BLaER1 (cell line): ENCODE results near the gene CAMK2G.

Experiments
- H3K27ac ChIP-seq: shearing (Covaris generic); formaldehyde crosslinking; 2 replicates; pipeline ENCODE4 v1.8.1; 2022
- H3K27me3 ChIP-seq: shearing (Covaris generic); formaldehyde crosslinking; 2 replicates; pipeline ENCODE4 v1.8.1; 2022
- H3K36me3 ChIP-seq: shearing (Covaris generic); formaldehyde crosslinking; 2 replicates; pipeline ENCODE4 v1.8.1; 2022
- H3K4me1 ChIP-seq: shearing (Covaris generic); formaldehyde crosslinking; 2 replicates; pipeline ENCODE4 v1.8.1; 2022
- H3K4me2 ChIP-seq: shearing (Covaris generic); formaldehyde crosslinking; 2 replicates; pipeline ENCODE4 v1.8.1; 2022
- H3K4me3 ChIP-seq: shearing (Covaris generic); formaldehyde crosslinking; 2 replicates; pipeline ENCODE4 v1.8.1; 2022
- H3K9ac ChIP-seq: shearing (Covaris generic); formaldehyde crosslinking; 2 replicates; pipeline ENCODE4 v1.8.1; 2022
- H3K9me3 ChIP-seq: shearing (Covaris generic); formaldehyde crosslinking; 2 replicates; pipeline ENCODE4 v1.8.1; 2022
- H4K20me1 ChIP-seq: shearing (Covaris generic); formaldehyde crosslinking; 2 replicates; pipeline ENCODE4 v1.8.1; 2022
- Cebpa-rat ChIP-seq: shearing (Covaris generic); IDR thresholded peaks from 2 replicates; pipeline ENCODE4 v1.8.1; 2022

The CAMK2G gene

GRCh38 chr10:73808021-73808815, 66.1 kb downstream of the CAMK2G start:
- no peak overlapping the region for H3K27ac ChIP-seq
- peaks cover 43% of the 10 kb centered on the region for H4K20me1 ChIP-seq
- no peaks in the 10 kb centered on the region for H3K9me3 ChIP-seq
- no peak for TF ChIP-seq Cebpa-rat
- H3K4me2 ChIP-seq, result no peak overlapping the region
- H3K4me1 ChIP-seq, result peaks cover 33% of the 10 kb centered on the region
- no peak overlapping the region for H3K9ac ChIP-seq
- peaks cover 69% of the 10 kb centered on the region for H3K36me3 ChIP-seq
- no peak overlapping the region for H3K4me3 ChIP-seq
- no peaks in the 10 kb centered on the region for H3K27me3 ChIP-seq

- H3K27me3 ChIP-seq, result no peaks in the 10 kb centered on the region
- no peak overlapping the region for H3K9ac ChIP-seq
- no peak overlapping the region for H3K27ac ChIP-seq
- peaks cover 30% of the 10 kb centered on the region for H3K4me1 ChIP-seq
- H3K4me3 ChIP-seq, result no peak overlapping the region
- H3K9me3 ChIP-seq, result no peaks in the 10 kb centered on the region
- peaks cover 41% of the 10 kb centered on the region for H4K20me1 ChIP-seq
- no peak overlapping the region for H3K4me2 ChIP-seq
- TF ChIP-seq Cebpa-rat, result no peak
- peaks cover 73% of the 10 kb centered on the region for H3K36me3 ChIP-seq
These were observed 66.9 kb downstream of the CAMK2G start for GRCh38 chr10:73807471-73807870.

GRCh38 chr10:73806176-73806950, 68.0 kb downstream of the CAMK2G start:
- no peaks in the 10 kb centered on the region for H3K9me3 ChIP-seq
- H3K27ac ChIP-seq, result no peak overlapping the region
- H3K4me3 ChIP-seq, result no peak overlapping the region
- no peaks in the 10 kb centered on the region for H3K27me3 ChIP-seq
- peaks cover 85% of the 10 kb centered on the region for H3K36me3 ChIP-seq
- H3K9ac ChIP-seq, result no peak overlapping the region
- H3K4me1 ChIP-seq, result peaks cover 25% of the 10 kb centered on the region
- H3K4me2 ChIP-seq, result no peak overlapping the region
- H4K20me1 ChIP-seq, result peaks cover 41% of the 10 kb centered on the region
- no peak for TF ChIP-seq Cebpa-rat

GRCh38 chr10:73803680-73804286, 70.6 kb downstream of the CAMK2G start:
- Histone ChIP-seq H3K27ac (0 out of 2 replicates have a peak overlapping the region, but pooled peaks have one; percentile 29), H3K4me3 (no peak overlapping the region), H3K9me3 (no peaks in the 10 kb centered on the region), H3K4me1 (peaks cover 12% of the 10 kb centered on the region), H3K36me3 (peaks cover 98% of the 10 kb centered on the region), H3K9ac (peak overlapping the region; percentile 9; the same call in 1 of the 2 replicates), H3K27me3 (no peaks in the 10 kb centered on the region), H3K4me2 (peak overlapping the region; percentile 31; the same call in 1 of the 2 replicates), H4K20me1 (peaks cover 19% of the 10 kb centered on the region; the same call in 1 of the 2 replicates)
- TF ChIP-seq Cebpa-rat, result no peak

- Histone ChIP-seq H3K9me3 (no peaks in the 10 kb centered on the region), H3K4me1 (peaks cover 12% of the 10 kb centered on the region), H3K27me3 (no peaks in the 10 kb centered on the region), H3K4me3 (no peak overlapping the region), H4K20me1 (peaks cover 13% of the 10 kb centered on the region; the same call in 1 of the 2 replicates), H3K9ac (no peak overlapping the region), H3K36me3 (peaks cover 98% of the 10 kb centered on the region), H3K27ac (no peak overlapping the region), H3K4me2 (no peak overlapping the region)
- TF ChIP-seq Cebpa-rat, result no peak
These were observed 71.9 kb downstream of the CAMK2G start for GRCh38 chr10:73802276-73802991.

GRCh38 chr10:73801253-73801590, 73.1 kb downstream of the CAMK2G start:
- H3K9me3 ChIP-seq, result no peaks in the 10 kb centered on the region
- H3K36me3 ChIP-seq, result peaks cover 98% of the 10 kb centered on the region
- no peak overlapping the region for H3K4me3 ChIP-seq
- TF ChIP-seq Cebpa-rat, result no peak
- H3K4me2 ChIP-seq, result no peak overlapping the region
- no peak overlapping the region for H3K9ac ChIP-seq
- H4K20me1 ChIP-seq, result peaks cover under 1% of the 10 kb centered on the region; the same call in 1 of the 2 replicates
- peaks cover 12% of the 10 kb centered on the region for H3K4me1 ChIP-seq
- H3K27me3 ChIP-seq, result no peaks in the 10 kb centered on the region
- no peak overlapping the region for H3K27ac ChIP-seq

GRCh38 chr10:73800560-73801252, 73.6 kb downstream of the CAMK2G start:
- peaks cover 98% of the 10 kb centered on the region for H3K36me3 ChIP-seq

GRCh38 chr10:73799899-73800559, 74.3 kb downstream of the CAMK2G start:
- Histone ChIP-seq H3K4me2 (no peak overlapping the region), H3K9me3 (no peaks in the 10 kb centered on the region), H4K20me1 (no peaks in the 10 kb centered on the region), H3K9ac (no peak overlapping the region), H3K36me3 (peaks cover 98% of the 10 kb centered on the region), H3K4me1 (peaks cover 12% of the 10 kb centered on the region), H3K4me3 (no peak overlapping the region), H3K27ac (no peak overlapping the region), H3K27me3 (no peaks in the 10 kb centered on the region)
- TF ChIP-seq Cebpa-rat, result no peak

More at GRCh38 chr10:73800560-73801252, 73.6 kb downstream of the CAMK2G start:
- Histone ChIP-seq H3K9me3 (no peaks in the 10 kb centered on the region), H3K4me3 (no peak overlapping the region), H3K4me1 (peaks cover 12% of the 10 kb centered on the region), H4K20me1 (no peaks in the 10 kb centered on the region), H3K9ac (no peak overlapping the region), H3K4me2 (no peak overlapping the region), H3K27ac (no peak overlapping the region), H3K27me3 (no peaks in the 10 kb centered on the region)
- no peak for TF ChIP-seq Cebpa-rat
